ENCODE measurements around the gene KIR3DL2. TPM values are rescaled to one million over a fixed set of nuclear protein-coding genes. Genes with fewer than 3 reads are reported as not detected.

KIR3DL2 gene
- total RNA-seq, 2 donors from 2014 or later: not detected

- no peaks in the 10 kb centered on the region for H3K9me3 ChIP-seq
- H3K4me1 ChIP-seq: no peaks in the 10 kb centered on the region
- no peak overlapping the region for H3K4me3 ChIP-seq
- no peaks in the 10 kb centered on the region for H3K27me3 ChIP-seq
- no peak overlapping the region for H3K27ac ChIP-seq
- no peak for DNase-seq
- no peak for TF ChIP-seq CTCF (IDR thresholded peaks at IDR 0.05)
- H3K9ac ChIP-seq (ENCODE audit: low read depth in 2 of 2, low read length in 2 of 2): no peak overlapping the region
- no peaks in the 10 kb centered on the region for H3K36me3 ChIP-seq
- intact Hi-C loops (cut with DNase I): no loop called here
These were observed 27.2 kb downstream of the KIR3DL2 start for GRCh38 chr19:54877471-54877870.

GRCh38 chr19:54881884-54882283, 31.6 kb downstream of the KIR3DL2 start:
- no peaks in the 10 kb centered on the region for H3K9me3 ChIP-seq
- intact Hi-C loops (cut with DNase I): no loop called here
- H3K4me3 ChIP-seq: no peak overlapping the region
- no peak overlapping the region for H3K27ac ChIP-seq
- H3K27me3 ChIP-seq: no peaks in the 10 kb centered on the region
- DNase-seq: no peak
- no peaks in the 10 kb centered on the region for H3K4me1 ChIP-seq
- no peak overlapping the region for H3K9ac ChIP-seq (ENCODE audit: low read depth in 2 of 2, low read length in 2 of 2)
- H3K36me3 ChIP-seq: no peaks in the 10 kb centered on the region
- TF ChIP-seq CTCF (IDR thresholded peaks at IDR 0.05): no peak

GRCh38 chr19:54882758-54883157, 32.5 kb downstream of the KIR3DL2 start:
- H3K27me3 ChIP-seq: no peaks in the 10 kb centered on the region
- no peaks in the 10 kb centered on the region for H3K9me3 ChIP-seq
- no peaks in the 10 kb centered on the region for H3K36me3 ChIP-seq
- no peak overlapping the region for H3K27ac ChIP-seq
- H3K4me3 ChIP-seq: no peak overlapping the region
- no peaks in the 10 kb centered on the region for H3K4me1 ChIP-seq
- H3K9ac ChIP-seq (ENCODE audit: low read depth in 2 of 2, low read length in 2 of 2): no peak overlapping the region
- no peak for DNase-seq
- intact Hi-C loops (cut with DNase I): no loop called here
- no peak for TF ChIP-seq CTCF (IDR thresholded peaks at IDR 0.05)

GRCh38 chr19:54883228-54883627, 33.0 kb downstream of the KIR3DL2 start:
- Histone ChIP-seq H3K27me3 (no peaks in the 10 kb centered on the region), H3K9ac (ENCODE audit: low read depth in 2 of 2, low read length in 2 of 2) (no peak overlapping the region), H3K4me1 (no peaks in the 10 kb centered on the region), H3K4me3 (no peak overlapping the region), H3K36me3 (no peaks in the 10 kb centered on the region), H3K9me3 (no peaks in the 10 kb centered on the region), H3K27ac (no peak overlapping the region)
- intact Hi-C loops (cut with DNase I): no loop called here
- DNase-seq: no peak
- TF ChIP-seq CTCF (IDR thresholded peaks at IDR 0.05): no peak

- no peaks in the 10 kb centered on the region for H3K9me3 ChIP-seq
- no peak overlapping the region for H3K9ac ChIP-seq (ENCODE audit: low read depth in 2 of 2, low read length in 2 of 2)
- no peaks in the 10 kb centered on the region for H3K4me1 ChIP-seq
- H3K36me3 ChIP-seq: no peaks in the 10 kb centered on the region
- TF ChIP-seq CTCF (IDR thresholded peaks at IDR 0.05): no peak
- H3K4me3 ChIP-seq: no peak overlapping the region
- DNase-seq: no peak
- no peaks in the 10 kb centered on the region for H3K27me3 ChIP-seq
- H3K27ac ChIP-seq: no peak overlapping the region
- intact Hi-C loops (cut with DNase I): no loop called here
These were observed 38.0 kb downstream of the KIR3DL2 start for GRCh38 chr19:54888239-54888638.

GRCh38 chr19:54889566-54889965, 39.3 kb downstream of the KIR3DL2 start:
- Histone ChIP-seq H3K27ac (no peak overlapping the region), H3K9ac (ENCODE audit: low read depth in 2 of 2, low read length in 2 of 2) (no peak overlapping the region), H3K36me3 (no peaks in the 10 kb centered on the region), H3K4me3 (no peak overlapping the region), H3K9me3 (no peaks in the 10 kb centered on the region), H3K4me1 (no peaks in the 10 kb centered on the region), H3K27me3 (no peaks in the 10 kb centered on the region)
- no peak for TF ChIP-seq CTCF (IDR thresholded peaks at IDR 0.05)
- intact Hi-C loops (cut with DNase I): no loop called here
- DNase-seq: no peak
